Suprapubic skin (tissue), 4 donors: Measurements from ENCODE around the gene PAXX. TPM values are rescaled to one million over a fixed set of nuclear protein-coding genes. Genes with fewer than 3 reads are reported as not detected.

ENCODE experiments used
- DNase-seq, 2 donors: peaks; one replicate each; pipeline ENCODE4 v3.0.0-alpha.2; 2019; ENCODE audit warnings: low spot score in 2 of 2
- H3K27ac ChIP-seq: fragments of 200-600 bp; sonication (generic); one replicate; pipeline ENCODE4 v1.5.1; 2019
- H3K27me3 ChIP-seq: fragments of 200-600 bp; sonication (generic); one replicate; pipeline ENCODE4 v1.5.1; 2019
- H3K36me3 ChIP-seq: fragments of 200-600 bp; sonication (generic); one replicate; pipeline ENCODE4 v1.5.1; 2019
- H3K4me1 ChIP-seq: fragments of 200-600 bp; sonication (generic); one replicate; pipeline ENCODE4 v1.5.1; 2019
- H3K4me3 ChIP-seq: fragments of 200-600 bp; sonication (generic); one replicate; pipeline ENCODE4 v1.5.1; 2019; ENCODE audit warnings: mild to moderate bottlenecking
- H3K9me3 ChIP-seq: fragments of 200-600 bp; sonication (generic); one replicate; pipeline ENCODE4 v1.5.1; 2019
- CTCF ChIP-seq, 2 donors: fragments of 200-600 bp in 1 of 2; fragments of 450-650 bp in 1 of 2; sonication (generic) in 1 of 2; IDR thresholded peaks; one replicate each; pipeline ENCODE4 v1.5.1; 2016 to 2019; ENCODE audit warnings: antibody characterized with exemption in 2 of 2, mild to moderate bottlenecking in 1 of 2, moderate library complexity in 1 of 2
- EP300 ChIP-seq: sonication (generic); formaldehyde crosslinking; IDR thresholded peaks from one replicate; pipeline ENCODE4 v1.6.1; 2017; ENCODE audit warnings: antibody characterized with exemption
- POLR2A ChIP-seq, 2 donors: fragments of 450-650 bp; IDR thresholded peaks; one replicate each; pipeline ENCODE4 v1.6.1; 2017; ENCODE audit warnings: antibody characterized with exemption in 2 of 2, mild to moderate bottlenecking in 2 of 2, moderate library complexity in 2 of 2
- POLR2AphosphoS5 ChIP-seq, 3 donors: sonication (generic); formaldehyde crosslinking; IDR thresholded peaks; one replicate each; pipeline ENCODE4 v1.6.1; 2017; ENCODE audit warnings: antibody characterized with exemption in 3 of 3
- WGBS: methylation state at CpG from one replicate; pipeline ENCODE4 v1.1.5; 2018; 5-methylcytosine and 5-hydroxymethylcytosine counted together
- total RNA-seq, 4 donors: library from RNA; depleted of rRNA; stranded (reverse); fragments of >200 nt; gene quantifications; one replicate each; pipeline ENCODE4 v1.1.0, GENCODE V29; 2016

The PAXX gene
- total RNA-seq, 4 donors from 2014 or later, result 43.2 to 68.6 (median 61.5) TPM

- 75% methylated on average over 6 of the region's 7 CpGs for WGBS
- H3K27ac ChIP-seq, result no peak overlapping the region
- peaks cover 12% of the 10 kb centered on the region for H3K36me3 ChIP-seq
- TF ChIP-seq EP300, result no peak
- no peaks in the 10 kb centered on the region for H3K9me3 ChIP-seq
- peaks cover 24% of the 10 kb centered on the region for H3K4me1 ChIP-seq
- H3K27me3 ChIP-seq, result no peaks in the 10 kb centered on the region
- no peak for DNase-seq
- H3K4me3 ChIP-seq, result no peak overlapping the region
Observed at GRCh38 chr9:137023157-137023556, 30.9 kb downstream of the PAXX start.

GRCh38 chr9:137023583-137023991, 31.4 kb downstream of the PAXX start:
- Histone ChIP-seq H3K4me1 (peaks cover 27% of the 10 kb centered on the region), H3K36me3 (peaks cover 10% of the 10 kb centered on the region), H3K27ac (no peak overlapping the region), H3K9me3 (no peaks in the 10 kb centered on the region), H3K4me3 (no peak overlapping the region), H3K27me3 (no peaks in the 10 kb centered on the region)
- TF ChIP-seq CTCF (IDR thresholded peaks at IDR 0.05) (no peak), POLR2AphosphoS5 (IDR thresholded peaks at IDR 0.05) (no peak), EP300 (no peak), POLR2A (IDR thresholded peaks at IDR 0.05) (no peak)
- no peak for DNase-seq
- 83% methylated on average over 15 of the region's 15 CpGs for WGBS

- Histone ChIP-seq H3K27ac (no peak overlapping the region), H3K36me3 (peaks cover 2% of the 10 kb centered on the region), H3K4me1 (peaks cover 41% of the 10 kb centered on the region), H3K4me3 (no peak overlapping the region), H3K9me3 (no peaks in the 10 kb centered on the region), H3K27me3 (no peaks in the 10 kb centered on the region)
- WGBS, result 18% methylated on average over 9 of the region's 21 CpGs
- DNase-seq, result no peak
- TF ChIP-seq POLR2A (IDR thresholded peaks at IDR 0.05), result no peak
- TF ChIP-seq POLR2AphosphoS5 (IDR thresholded peaks at IDR 0.05), result no peak
- no peak for TF ChIP-seq EP300
- TF ChIP-seq CTCF (IDR thresholded peaks at IDR 0.05), result no peak
Observed at GRCh38 chr9:137025517-137025966, 33.3 kb downstream of the PAXX start.

GRCh38 chr9:137026384-137026783, 34.2 kb downstream of the PAXX start:
- H3K36me3 ChIP-seq, result no peaks in the 10 kb centered on the region
- DNase-seq, result no peak
- H3K4me3 ChIP-seq, result no peak overlapping the region
- peaks cover 45% of the 10 kb centered on the region for H3K4me1 ChIP-seq
- no peak overlapping the region for H3K27ac ChIP-seq
- no peaks in the 10 kb centered on the region for H3K27me3 ChIP-seq
- TF ChIP-seq EP300 (no peak), CTCF (IDR thresholded peaks at IDR 0.05) (no peak), POLR2AphosphoS5 (IDR thresholded peaks at IDR 0.05) (no peak), POLR2A (IDR thresholded peaks at IDR 0.05) (no peak)
- WGBS, result 100% methylated on average over 1 of the region's 2 CpGs
- H3K9me3 ChIP-seq, result no peaks in the 10 kb centered on the region

- peaks cover 48% of the 10 kb centered on the region for H3K4me1 ChIP-seq
- no peak overlapping the region for H3K27ac ChIP-seq
Observed at GRCh38 chr9:137026828-137027227, 34.6 kb downstream of the PAXX start.

More at GRCh38 chr9:137026828-137027227, 34.6 kb downstream of the PAXX start:
- no CpG with 5 or more reads among the region's 4 CpGs for WGBS
- Histone ChIP-seq H3K4me3 (peak overlapping the region; percentile 66), H3K9me3 (no peaks in the 10 kb centered on the region), H3K27me3 (no peaks in the 10 kb centered on the region), H3K36me3 (no peaks in the 10 kb centered on the region)
- TF ChIP-seq POLR2A (IDR thresholded peaks at IDR 0.05), result no peak
- no peak for TF ChIP-seq EP300
- TF ChIP-seq CTCF (IDR thresholded peaks at IDR 0.05), result no peak
- no peak for TF ChIP-seq POLR2AphosphoS5 (IDR thresholded peaks at IDR 0.05)
- DNase-seq, result no peak
